RWPE2 (cell line): ENCODE results near the gene PLEKHA8.

ENCODE experiments used
- ATAC-seq: fragments of 200-7000 bp; cut with Tn5 transposase; 3 replicates; pipeline ENCODE4 v1.9.1; 2021; ENCODE audit warnings: low read depth
- DNase-seq: peaks from one replicate; pipeline ENCODE4 v3.0.0-alpha.2; 2020; ENCODE audit warnings: low spot score
- H3K27ac ChIP-seq: fragments of 450-650 bp; 2 replicates; pipeline ENCODE4 v1.5.1; 2017; ENCODE audit warnings: mild to moderate bottlenecking; ENCODE audit not compliant: poor library complexity, severe bottlenecking
- H3K27me3 ChIP-seq: fragments of 250-450 bp; sonication (Bioruptor Pico); 2 replicates; pipeline ENCODE4 v1.5.1; 2021; ENCODE audit warnings: mild to moderate bottlenecking, moderate library complexity; ENCODE audit not compliant: insufficient read depth, poor library complexity, severe bottlenecking
- H3K36me3 ChIP-seq: fragments of 250-450 bp; sonication (Bioruptor Pico); 2 replicates; pipeline ENCODE4 v1.5.1; 2020; ENCODE audit warnings: low read depth, mild to moderate bottlenecking, moderate library complexity
- H3K4me1 ChIP-seq: fragments of 250-450 bp; sonication (Bioruptor Pico); 2 replicates; pipeline ENCODE4 v1.5.1; 2021; ENCODE audit warnings: mild to moderate bottlenecking, moderate library complexity; ENCODE audit not compliant: insufficient read depth, poor library complexity, severe bottlenecking
- H3K4me3 ChIP-seq: fragments of 250-450 bp; sonication (Bioruptor Pico); 2 replicates; pipeline ENCODE4 v1.5.1; 2021; ENCODE audit warnings: mild to moderate bottlenecking, moderate library complexity; ENCODE audit not compliant: severe bottlenecking
- H3K9me3 ChIP-seq: fragments of 250-450 bp; sonication (Bioruptor Pico); 2 replicates; pipeline ENCODE4 v1.5.1; 2021; ENCODE audit warnings: mild to moderate bottlenecking, moderate library complexity; ENCODE audit not compliant: severe bottlenecking
- TF ChIP-seq, protein P1 (sequence below): fragments of 450-650 bp; IDR thresholded peaks from one replicate; pipeline ENCODE4 v1.5.1; 2017; ENCODE audit warnings: mild to moderate bottlenecking, moderate library complexity; ENCODE audit not compliant: poor library complexity, severe bottlenecking

The PLEKHA8 gene

GRCh38 chr7:30069096-30069867 is 41.1 kb downstream of the PLEKHA8 start:
- ATAC-seq (no peak), DNase-seq (no peak)
- TF ChIP-seq, protein P1, sequence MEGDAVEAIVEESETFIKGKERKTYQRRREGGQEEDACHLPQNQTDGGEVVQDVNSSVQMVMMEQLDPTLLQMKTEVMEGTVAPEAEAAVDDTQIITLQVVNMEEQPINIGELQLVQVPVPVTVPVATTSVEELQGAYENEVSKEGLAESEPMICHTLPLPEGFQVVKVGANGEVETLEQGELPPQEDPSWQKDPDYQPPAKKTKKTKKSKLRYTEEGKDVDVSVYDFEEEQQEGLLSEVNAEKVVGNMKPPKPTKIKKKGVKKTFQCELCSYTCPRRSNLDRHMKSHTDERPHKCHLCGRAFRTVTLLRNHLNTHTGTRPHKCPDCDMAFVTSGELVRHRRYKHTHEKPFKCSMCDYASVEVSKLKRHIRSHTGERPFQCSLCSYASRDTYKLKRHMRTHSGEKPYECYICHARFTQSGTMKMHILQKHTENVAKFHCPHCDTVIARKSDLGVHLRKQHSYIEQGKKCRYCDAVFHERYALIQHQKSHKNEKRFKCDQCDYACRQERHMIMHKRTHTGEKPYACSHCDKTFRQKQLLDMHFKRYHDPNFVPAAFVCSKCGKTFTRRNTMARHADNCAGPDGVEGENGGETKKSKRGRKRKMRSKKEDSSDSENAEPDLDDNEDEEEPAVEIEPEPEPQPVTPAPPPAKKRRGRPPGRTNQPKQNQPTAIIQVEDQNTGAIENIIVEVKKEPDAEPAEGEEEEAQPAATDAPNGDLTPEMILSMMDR = no peak
- no peak overlapping the region for H3K4me3 ChIP-seq
- no peaks in the 10 kb centered on the region for H3K27me3 ChIP-seq
- no peak overlapping the region for H3K27ac ChIP-seq
- peaks cover 3% of the 10 kb centered on the region for H3K4me1 ChIP-seq
- no peaks in the 10 kb centered on the region for H3K9me3 ChIP-seq
- H3K36me3 ChIP-seq = 0 out of 2 replicates have a peak, but pooled peaks cover 4% of the 10 kb centered on the region

DNA sequence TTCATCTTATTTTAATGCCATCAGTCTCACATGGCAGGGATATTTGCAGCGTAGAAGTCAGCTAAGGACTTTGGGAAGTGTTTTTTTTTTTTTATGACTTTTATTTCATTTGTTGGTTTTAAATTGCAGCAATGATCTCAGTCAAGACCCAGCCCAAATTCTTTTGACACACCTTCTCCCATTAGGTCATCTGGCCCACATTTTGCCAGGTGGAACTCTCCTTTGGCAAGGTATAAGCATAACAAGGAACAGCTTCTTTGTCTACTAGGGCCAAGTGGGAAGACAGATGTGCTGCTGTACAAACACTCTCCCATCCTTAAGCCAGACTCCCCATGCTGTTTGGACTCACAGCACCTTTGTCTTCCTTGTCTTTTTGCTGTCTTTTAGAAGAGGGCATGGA is 41.8 kb downstream of the PLEKHA8 start:
- H3K4me1 ChIP-seq = peaks cover 3% of the 10 kb centered on the region
- H3K36me3 ChIP-seq = no peaks in the 10 kb centered on the region
- DNase-seq = no peak
- no peak overlapping the region for H3K27ac ChIP-seq
- no peak for ATAC-seq
- no peak overlapping the region for H3K4me3 ChIP-seq
- no peaks in the 10 kb centered on the region for H3K9me3 ChIP-seq
- no peaks in the 10 kb centered on the region for H3K27me3 ChIP-seq
- TF ChIP-seq, protein P1 = no peak

DNA sequence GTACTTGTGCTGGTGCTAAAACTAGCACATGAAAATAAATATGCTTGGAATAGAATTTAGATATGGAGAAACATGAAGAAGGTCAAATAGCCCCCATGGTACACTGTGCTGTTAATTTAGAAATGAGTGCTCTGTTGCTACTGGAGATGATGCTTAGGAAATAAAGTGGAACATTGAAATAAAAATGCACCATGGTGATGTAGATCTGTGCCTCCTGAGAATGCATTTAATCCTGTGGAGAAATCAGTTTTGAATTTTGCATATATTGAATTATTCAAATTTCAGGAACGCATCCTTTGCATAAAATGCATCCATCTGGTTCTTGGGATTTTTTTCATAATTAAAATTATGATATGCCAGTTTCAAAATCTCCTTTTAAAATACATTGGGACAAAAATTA is 44.5 kb downstream of the PLEKHA8 start:
- H3K9me3 ChIP-seq = no peaks in the 10 kb centered on the region
- TF ChIP-seq, protein P1 = no peak
- H3K36me3 ChIP-seq = 0 out of 2 replicates have a peak, but pooled peaks cover 3% of the 10 kb centered on the region
- no peak overlapping the region for H3K4me3 ChIP-seq
- ATAC-seq (no peak), DNase-seq (no peak)
- peaks cover 3% of the 10 kb centered on the region for H3K4me1 ChIP-seq
- H3K27ac ChIP-seq = no peak overlapping the region
- H3K27me3 ChIP-seq = no peaks in the 10 kb centered on the region

DNA sequence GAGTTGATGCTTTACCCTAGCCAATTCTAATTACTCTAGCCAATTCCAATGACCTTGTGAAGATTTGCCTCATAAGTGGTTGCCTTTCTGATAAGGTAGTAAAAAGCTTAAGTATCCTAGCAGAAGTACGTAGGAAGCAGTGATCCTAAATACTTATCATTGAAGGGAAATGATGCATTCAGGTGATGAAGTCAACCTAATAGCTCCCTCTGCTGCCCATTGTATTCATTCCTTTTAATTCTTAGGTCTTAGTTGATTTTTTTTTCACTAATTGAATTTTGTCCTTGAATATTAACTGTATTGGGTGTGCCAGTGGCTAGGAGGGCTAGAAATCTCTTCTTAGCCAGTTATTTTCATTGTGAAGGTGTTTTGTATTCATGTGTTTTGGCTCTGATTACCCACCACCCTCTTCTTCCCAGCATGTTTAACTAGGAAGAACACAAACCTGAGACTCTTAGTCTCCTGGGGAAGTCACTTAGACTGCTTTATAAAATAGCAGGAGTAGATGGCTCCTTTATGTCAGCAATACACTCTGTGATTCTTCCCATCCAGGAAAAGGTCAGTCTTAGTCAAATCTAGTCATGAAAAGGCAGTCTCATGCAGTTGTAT is 46.3 kb downstream of the PLEKHA8 start:
- TF ChIP-seq, protein P1 = peak; percentile 83
- Histone ChIP-seq H3K27me3 (no peaks in the 10 kb centered on the region), H3K9me3 (no peaks in the 10 kb centered on the region), H3K4me3 (no peak overlapping the region), H3K27ac (no peak overlapping the region), H3K36me3 (0 out of 2 replicates have a peak, but pooled peaks cover 3% of the 10 kb centered on the region), H3K4me1 (no peaks in the 10 kb centered on the region)
- DNase-seq (no peak), ATAC-seq (peak; percentile 66; the same call in 2 of the 3 replicates)

DNA sequence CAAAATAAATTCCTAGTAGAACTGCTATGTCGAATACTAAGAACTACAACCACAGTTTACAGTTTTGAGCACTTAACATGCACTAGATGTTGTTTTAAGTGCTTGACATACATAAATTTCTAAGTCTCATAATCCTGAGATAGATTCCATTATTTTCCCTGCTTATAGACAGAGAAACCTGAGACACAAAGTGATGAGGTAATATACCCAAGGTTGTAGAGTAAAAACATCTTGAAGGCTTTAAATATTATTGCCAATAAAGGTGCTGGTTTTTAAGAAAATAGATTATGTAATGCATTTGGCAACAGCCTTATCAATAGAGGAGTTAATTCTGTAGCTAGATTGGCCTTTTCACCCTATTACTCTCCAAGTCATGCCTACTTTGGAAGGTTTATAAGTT is 48.2 kb downstream of the PLEKHA8 start:
- no peaks in the 10 kb centered on the region for H3K4me1 ChIP-seq
- TF ChIP-seq, protein P1 = no peak
- H3K27me3 ChIP-seq = no peaks in the 10 kb centered on the region
- H3K4me3 ChIP-seq = no peak overlapping the region
- H3K9me3 ChIP-seq = no peaks in the 10 kb centered on the region
- no peak for DNase-seq
- no peak overlapping the region for H3K27ac ChIP-seq
- ATAC-seq = no peak
- H3K36me3 ChIP-seq = peaks cover 7% of the 10 kb centered on the region; the same call in 1 of the 2 replicates
